IMR-90 (cell line): Measurements from ENCODE around the gene TBC1D10A. TPM values are rescaled to one million over a fixed set of nuclear protein-coding genes. Genes with fewer than 3 reads are reported as not detected.

Source experiments
- ATAC-seq: fragments of 200-7000 bp; cut with Tn5 transposase; 2 replicates; pipeline ENCODE4 v1.9.1; 2020; ENCODE audit warnings: low read depth, mild to moderate bottlenecking, moderate library complexity
- BruUV-seq: library from RNA; stranded (reverse); fragments of 400-500 nt; replicated peaks from 2 replicates; lab custom pipeline; 2021; lab: Mats Ljungman, UMichigan
- CTCF ChIA-PET: fragments of 300-600 bp; formaldehyde crosslinking; extraction: SDS; loops from one replicate; lab custom pipeline; 2021; ENCODE audit warnings: antibody characterized with exemption; lab: Yijun Ruan, JAX
- POLR2A ChIA-PET: fragments of 300-600 bp; sonication (Branson Sonifier 250); formaldehyde crosslinking; loops from one replicate; lab custom pipeline; 2022; ENCODE audit warnings: antibody characterized with exemption; ENCODE audit not compliant: unreplicated experiment; lab: Charles Lee
- DNase-seq: peaks from one replicate; pipeline ENCODE4 v3.0.0; 2013
- H2AFZ ChIP-seq: replicated peaks from 2 replicates; pipeline ENCODE3; 2013; ENCODE audit warnings: low read length, mild to moderate bottlenecking; ENCODE audit not compliant: poor library complexity
- H2AK5ac ChIP-seq: 2 replicates; pipeline ENCODE4 v1.6.1; 2013; ENCODE audit warnings: low read depth, low read length, inconsistent platforms
- H2AK9ac ChIP-seq: replicated peaks from 2 replicates; pipeline ENCODE3; 2013; ENCODE audit warnings: mild to moderate bottlenecking, low read depth, low read length, moderate library complexity; ENCODE audit not compliant: poor library complexity
- H2BK120ac ChIP-seq: 2 replicates; pipeline ENCODE4 v1.6.1; 2013; ENCODE audit warnings: low read depth, low read length, inconsistent platforms
- H2BK15ac ChIP-seq: 3 replicates; pipeline ENCODE4 v1.6.1; 2013; ENCODE audit warnings: low read depth, low read length, inconsistent platforms
- H2BK20ac ChIP-seq: 2 replicates; pipeline ENCODE4 v1.6.1; 2013; ENCODE audit warnings: low read depth, mild to moderate bottlenecking, inconsistent platforms, low read length, moderate library complexity
- H2BK5ac ChIP-seq: 2 replicates; pipeline ENCODE4 v1.6.1; 2013; ENCODE audit warnings: mild to moderate bottlenecking, low read depth, low read length, inconsistent platforms; ENCODE audit not compliant: poor library complexity, severe bottlenecking
- H3K14ac ChIP-seq: replicated peaks from 2 replicates; pipeline ENCODE4 v1.6.1; 2013; ENCODE audit warnings: low read depth, low read length, inconsistent platforms
- H3K18ac ChIP-seq: 2 replicates; pipeline ENCODE4 v1.6.1; 2013; ENCODE audit warnings: low read depth, low read length, control low read depth
- H3K23ac ChIP-seq: 2 replicates; pipeline ENCODE4 v1.6.1; 2013; ENCODE audit warnings: low read depth, low read length, inconsistent platforms
- H3K27ac ChIP-seq: 2 replicates; pipeline ENCODE4 v1.5.1; 2013; ENCODE audit warnings: mild to moderate bottlenecking, control low read depth, low read length; ENCODE audit not compliant: insufficient read depth
- H3K27me3 ChIP-seq: 2 replicates; pipeline ENCODE4 v1.6.1; 2013; ENCODE audit warnings: low read length; ENCODE audit not compliant: control insufficient read depth, insufficient read depth
- H3K36me3 ChIP-seq: 2 replicates; pipeline ENCODE4 v1.6.1; 2013; ENCODE audit warnings: low read length, mixed read lengths; ENCODE audit not compliant: control insufficient read depth, insufficient read depth
- H3K4ac ChIP-seq: 2 replicates; pipeline ENCODE4 v1.6.1; 2013; ENCODE audit warnings: low read depth, low read length, inconsistent platforms
- H3K4me1 ChIP-seq: 2 replicates; pipeline ENCODE4 v1.6.1; 2013; ENCODE audit warnings: low read length, mixed read lengths; ENCODE audit not compliant: control insufficient read depth, insufficient read depth
- H3K4me2 ChIP-seq: 2 replicates; pipeline ENCODE4 v1.6.1; 2013; ENCODE audit warnings: low read depth, mild to moderate bottlenecking, control low read depth, low read length, moderate library complexity
- H3K4me3 ChIP-seq: 2 replicates; pipeline ENCODE4 v1.5.1; 2013; ENCODE audit warnings: low read depth, mild to moderate bottlenecking, control low read depth, low read length, moderate library complexity; ENCODE audit not compliant: insufficient read depth
- H3K56ac ChIP-seq: 2 replicates; pipeline ENCODE4 v1.6.1; 2013; ENCODE audit warnings: low read length, inconsistent platforms; ENCODE audit not compliant: insufficient read depth; ENCODE audit errors: extremely low read depth
- H3K79me1 ChIP-seq, 2 experiments: 2 replicates each; pipeline ENCODE4 v1.6.1; 2013; ENCODE audit warnings: low read length in 2 of 2, inconsistent platforms in 1 of 2, low read depth in 1 of 2
- H3K9ac ChIP-seq: 2 replicates; pipeline ENCODE4 v1.6.1; 2013; ENCODE audit warnings: low read depth, low read length, control low read depth
- H3K9me1 ChIP-seq: 2 replicates; pipeline ENCODE4 v1.6.1; 2013; ENCODE audit warnings: low read length, inconsistent platforms; ENCODE audit not compliant: insufficient read depth
- H3K9me3 ChIP-seq: 2 replicates; pipeline ENCODE4 v1.6.1; 2013; ENCODE audit warnings: low read length; ENCODE audit not compliant: control insufficient read depth, insufficient read depth
- H4K20me1 ChIP-seq: 2 replicates; pipeline ENCODE4 v1.6.1; 2013; ENCODE audit warnings: low read length, inconsistent platforms; ENCODE audit not compliant: insufficient read depth
- H4K5ac ChIP-seq: 2 replicates; pipeline ENCODE4 v1.6.1; 2013; ENCODE audit warnings: mild to moderate bottlenecking, low read depth, low read length, control low read depth
- H4K8ac ChIP-seq, 2 experiments: 2 replicates each; pipeline ENCODE4 v1.6.1; 2013; ENCODE audit warnings: low read depth in 2 of 2, low read length in 2 of 2, control low read depth in 1 of 2, inconsistent platforms in 1 of 2
- H4K91ac ChIP-seq: 2 replicates; pipeline ENCODE4 v1.6.1; 2013; ENCODE audit warnings: low read depth, low read length, inconsistent platforms; ENCODE audit not compliant: insufficient read depth
- BHLHE40 ChIP-seq: fragments of 150-350 bp; IDR thresholded peaks from 2 replicates; pipeline ENCODE4 v1.6.1; 2016; ENCODE audit warnings: mild to moderate bottlenecking, low read depth, low read length
- CEBPB ChIP-seq: IDR thresholded peaks from 2 replicates; pipeline ENCODE4 v1.6.1; 2012; ENCODE audit warnings: low read depth, low read length, improper control_type of control experiment
- FOS ChIP-seq: fragments of 150-350 bp; IDR thresholded peaks from 2 replicates; pipeline ENCODE4 v1.6.1; 2016; ENCODE audit warnings: low read depth, low read length
- MAFK ChIP-seq: IDR thresholded peaks from 2 replicates; pipeline ENCODE4 v1.6.1; 2012; ENCODE audit warnings: low read depth, low read length, improper control_type of control experiment
- MAZ ChIP-seq: IDR thresholded peaks from 2 replicates; pipeline ENCODE4 v1.6.1; 2012; ENCODE audit warnings: low read depth, mild to moderate bottlenecking, low read length, improper control_type of control experiment, moderate library complexity, borderline replicate concordance
- POLR2A ChIP-seq: IDR thresholded peaks from 2 replicates; pipeline ENCODE4 v1.6.1; 2012; ENCODE audit warnings: mild to moderate bottlenecking, low read depth, low read length
- RAD21 ChIP-seq: IDR thresholded peaks from 2 replicates; pipeline ENCODE4 v1.6.1; 2012; ENCODE audit warnings: low read length, improper control_type of control experiment
- RCOR1 ChIP-seq: IDR thresholded peaks from 2 replicates; pipeline ENCODE4 v1.6.1; 2012; ENCODE audit warnings: mild to moderate bottlenecking, low read length, improper control_type of control experiment; ENCODE audit not compliant: insufficient replicate concordance
- RFX5 ChIP-seq: IDR thresholded peaks from 2 replicates; pipeline ENCODE4 v1.8.0; 2012; ENCODE audit warnings: low read depth, mild to moderate bottlenecking, low read length, moderate library complexity
- SMC3 ChIP-seq: fragments of 150-350 bp; IDR thresholded peaks from 2 replicates; pipeline ENCODE4 v1.6.1; 2016; ENCODE audit warnings: low read depth, mild to moderate bottlenecking, antibody characterized with exemption, low read length, moderate library complexity
- USF2 ChIP-seq: fragments of 150-350 bp; IDR thresholded peaks from 2 replicates; pipeline ENCODE4 v1.6.1; 2017; ENCODE audit warnings: mild to moderate bottlenecking, antibody characterized with exemption, low read length, low read depth
- WGBS, 2 experiments: methylation state at CpG; one replicate each; pipeline versions ENCODE4 v1.1.5 to v1.1.7; 2013; ENCODE audit warnings: missing lambda C conversion rate in 2 of 2; ENCODE audit not compliant: insufficient read length in 1 of 2; ENCODE audit errors: extremely low coverage in 2 of 2; 5-methylcytosine and 5-hydroxymethylcytosine counted together
- dilution Hi-C: fragments of 300-500 bp; cut with HindIII; formaldehyde crosslinking; loops from one replicate; pipeline ENCODE4 v1.14.3; 2018; ENCODE audit warnings: low sequenced_read_pairs; ENCODE audit not compliant: unreplicated experiment
- in situ Hi-C: fragments of 300-500 bp; cut with MboI; formaldehyde crosslinking; loops from 3 replicates; pipeline ENCODE4 v1.14.3; 2019; ENCODE audit warnings: low sequenced_read_pairs, inconsistent platforms, mixed read lengths
- intact Hi-C: fragments of 100-400 bp; cut with micrococcal nuclease; formaldehyde crosslinking; loops from 2 replicates; pipeline ENCODE4 v1.10.0; 2022
- polyA plus RNA-seq, 3 experiments: library from polyadenylated mRNA; depleted of rRNA; stranded (reverse); fragments of >200 nt; gene quantifications; 2 replicates each; pipeline ENCODE4 v1.2.3, GENCODE V29; 2012; ENCODE audit warnings: low replicate concordance in 1 of 3
- total RNA-seq: library from RNA; depleted of rRNA; stranded (reverse); fragments of >200 nt; gene quantifications from 2 replicates; pipeline ENCODE4 v1.2.3, GENCODE V29; 2012
- TF ChIP-seq, protein P1 (sequence below): conservative IDR thresholded peaks from 2 replicates; pipeline ENCODE4 v1.5.1; 2012; ENCODE audit warnings: mild to moderate bottlenecking, low read depth, low read length, improper control_type of control experiment

The TBC1D10A gene
- total and polyA plus RNA-seq, 2 of the 4 experiments (the other 2 are of a cell fraction) = 16.3 to 33.1 TPM

DNA sequence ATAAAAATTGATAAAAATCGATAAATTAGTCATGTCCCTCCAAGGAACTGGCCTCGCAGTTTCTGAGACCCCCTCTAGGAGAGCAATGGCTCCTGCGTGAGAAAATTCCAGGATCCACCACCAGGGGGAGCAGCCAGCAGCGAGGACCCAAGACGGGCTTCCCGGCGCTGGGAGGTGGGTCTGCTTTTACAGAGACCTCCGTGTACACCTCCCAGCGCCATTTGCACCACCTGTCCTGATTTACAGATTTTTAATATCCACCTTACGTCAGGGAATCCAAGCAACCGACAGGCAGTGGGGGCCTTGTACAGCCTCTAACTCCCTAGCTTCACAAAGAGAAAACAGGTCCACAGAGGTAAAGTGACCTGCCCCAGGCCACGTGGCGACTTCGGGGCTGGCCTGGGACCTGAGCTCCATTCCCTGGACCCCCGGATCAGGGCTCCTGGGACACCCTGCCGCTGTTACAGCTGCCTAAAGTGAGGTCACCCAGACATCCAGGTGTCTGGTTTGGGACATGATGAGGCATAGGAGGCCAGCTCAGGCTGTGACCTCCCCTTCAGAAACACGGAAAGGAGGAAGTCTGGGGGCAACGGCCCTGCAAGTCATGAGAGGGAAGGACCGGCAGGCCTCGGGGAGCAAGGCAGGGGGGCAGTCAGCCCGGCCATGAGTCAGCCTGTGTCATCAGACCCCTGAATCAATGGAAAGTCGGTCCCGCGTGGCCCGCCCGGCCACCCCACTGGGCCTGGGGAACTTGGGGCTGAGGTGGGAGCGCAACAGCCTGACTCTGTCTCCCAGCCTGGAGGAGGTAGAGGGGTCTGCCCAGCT is 63.6 kb downstream of the TBC1D10A start:
- H3K56ac ChIP-seq = no peak overlapping the region
- no peak overlapping the region for H3K27ac ChIP-seq
- H3K27me3 ChIP-seq = no peaks in the 10 kb centered on the region; the same call in 1 of the 2 replicates
- H3K79me1 ChIP-seq = no peaks in the 10 kb centered on the region
- peak overlapping the region; percentile 76 for H3K14ac ChIP-seq
- ATAC-seq (peak; percentile 87), DNase-seq (peak; percentile 61)
- no peaks in the 10 kb centered on the region; the same call in 1 of the 2 replicates for H3K9me1 ChIP-seq
- 79% methylated on average over 6 of the region's 27 CpGs; no CpG with 5 or more reads in 1 of the 2 experiments for WGBS, 2 experiments
- intact Hi-C loops = loop anchor here (1.0 to 2.0 kb wide), 3 partner anchors 25 to 222 kb away; partner anchors contain the start of gene RNF215
- peak overlapping the region; percentile 15; the same call in 1 of the 2 replicates for H4K5ac ChIP-seq
- peak overlapping the region; percentile 38; the same call in 1 of the 2 replicates for H2BK120ac ChIP-seq
- no peaks in the 10 kb centered on the region for H3K9me3 ChIP-seq
- dilution Hi-C loops = no loop called here
- no peak overlapping the region for H3K18ac ChIP-seq
- no peaks in the 10 kb centered on the region for H4K20me1 ChIP-seq
- BruUV-seq = no TSS peak
- H2AK5ac ChIP-seq = peak overlapping the region; percentile 83
- H4K8ac ChIP-seq = peak overlapping the region in 1 of 2 experiments; percentile 80; a peak in 2 of 4 replicates
- H2BK20ac ChIP-seq = peak overlapping the region; percentile 49; the same call in 1 of the 2 replicates
- peak overlapping the region; percentile 54; the same call in 1 of the 2 replicates for H4K91ac ChIP-seq
- CTCF ChIA-PET = interaction anchor here (0.6 to 1.5 kb wide), 5 partner anchors 25 to 149 kb away, joined by 3 to 7 read pairs (median 3); no protein-coding TSS in a partner anchor
- H2AK9ac ChIP-seq = peak overlapping the region; percentile 87
- H3K9ac ChIP-seq = peak overlapping the region; percentile 27; the same call in 1 of the 2 replicates
- peak overlapping the region; percentile 26; the same call in 1 of the 2 replicates for H3K4me3 ChIP-seq
- H3K23ac ChIP-seq = peak overlapping the region; percentile 75; the same call in 1 of the 2 replicates
- POLR2A ChIA-PET = no interaction called here
- H3K4ac ChIP-seq = peak overlapping the region; percentile 45
- H3K36me3 ChIP-seq = no peaks in the 10 kb centered on the region
- no peak overlapping the region for H2BK5ac ChIP-seq
- H3K4me2 ChIP-seq = peak overlapping the region; percentile 92
- H3K4me1 ChIP-seq = peaks cover 6% of the 10 kb centered on the region; the same call in 1 of the 2 replicates
- peak overlapping the region; percentile 94 for H2AFZ ChIP-seq
- no peak overlapping the region; the same call in 2 of the 3 replicates for H2BK15ac ChIP-seq
- in situ Hi-C loops = loop anchor here (5.0 kb wide), 1 partner anchor 156 kb away; no protein-coding TSS in a partner anchor
- TF ChIP-seq SMC3 = peak; percentile 89
- no peak for TF ChIP-seq USF2
- no peak for TF ChIP-seq RCOR1
- TF ChIP-seq MAZ = 0 out of 2 replicates have a peak, but pooled peaks have one; percentile 32
- TF ChIP-seq FOS = peak; percentile 41; the same call in 1 of the 2 replicates
- no peak for TF ChIP-seq POLR2A
- TF ChIP-seq, protein P1, sequence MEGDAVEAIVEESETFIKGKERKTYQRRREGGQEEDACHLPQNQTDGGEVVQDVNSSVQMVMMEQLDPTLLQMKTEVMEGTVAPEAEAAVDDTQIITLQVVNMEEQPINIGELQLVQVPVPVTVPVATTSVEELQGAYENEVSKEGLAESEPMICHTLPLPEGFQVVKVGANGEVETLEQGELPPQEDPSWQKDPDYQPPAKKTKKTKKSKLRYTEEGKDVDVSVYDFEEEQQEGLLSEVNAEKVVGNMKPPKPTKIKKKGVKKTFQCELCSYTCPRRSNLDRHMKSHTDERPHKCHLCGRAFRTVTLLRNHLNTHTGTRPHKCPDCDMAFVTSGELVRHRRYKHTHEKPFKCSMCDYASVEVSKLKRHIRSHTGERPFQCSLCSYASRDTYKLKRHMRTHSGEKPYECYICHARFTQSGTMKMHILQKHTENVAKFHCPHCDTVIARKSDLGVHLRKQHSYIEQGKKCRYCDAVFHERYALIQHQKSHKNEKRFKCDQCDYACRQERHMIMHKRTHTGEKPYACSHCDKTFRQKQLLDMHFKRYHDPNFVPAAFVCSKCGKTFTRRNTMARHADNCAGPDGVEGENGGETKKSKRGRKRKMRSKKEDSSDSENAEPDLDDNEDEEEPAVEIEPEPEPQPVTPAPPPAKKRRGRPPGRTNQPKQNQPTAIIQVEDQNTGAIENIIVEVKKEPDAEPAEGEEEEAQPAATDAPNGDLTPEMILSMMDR = peak; percentile 91
- TF ChIP-seq CEBPB = no peak
- TF ChIP-seq MAFK = no peak
- no peak for TF ChIP-seq RFX5
- TF ChIP-seq BHLHE40 = no peak
- peak; percentile 72 for TF ChIP-seq RAD21
